C4-2B (cell line): Measurements from ENCODE around the gene COBL.

ENCODE experiments used
- CTCF ChIP-seq: fragments of 450-650 bp; conservative IDR thresholded peaks from 2 replicates; pipeline ENCODE4 v1.5.1; 2017; ENCODE audit warnings: mild to moderate bottlenecking
- ZFX ChIP-seq: fragments of 450-650 bp; IDR thresholded peaks from 2 replicates; pipeline ENCODE4 v1.6.1; 2017

GRCh38 chr7:51035716-51036115, 280.9 kb downstream of the COBL start:
- no peak for TF ChIP-seq CTCF
- no peak for TF ChIP-seq ZFX
